ENCODE data around the gene CCT8L2. TPM values are rescaled to one million over a fixed set of nuclear protein-coding genes. Genes with fewer than 3 reads are reported as not detected.
"Not testable (repeated sequence)": the region's sequence is repeated elsewhere in the genome, so short reads cannot be mapped to it uniquely, and the experiment has no call there.

CCT8L2 gene
- total and polyA plus RNA-seq, 2 of the 4 experiments (the other 2 are of a cell fraction), result not detected

DNA sequence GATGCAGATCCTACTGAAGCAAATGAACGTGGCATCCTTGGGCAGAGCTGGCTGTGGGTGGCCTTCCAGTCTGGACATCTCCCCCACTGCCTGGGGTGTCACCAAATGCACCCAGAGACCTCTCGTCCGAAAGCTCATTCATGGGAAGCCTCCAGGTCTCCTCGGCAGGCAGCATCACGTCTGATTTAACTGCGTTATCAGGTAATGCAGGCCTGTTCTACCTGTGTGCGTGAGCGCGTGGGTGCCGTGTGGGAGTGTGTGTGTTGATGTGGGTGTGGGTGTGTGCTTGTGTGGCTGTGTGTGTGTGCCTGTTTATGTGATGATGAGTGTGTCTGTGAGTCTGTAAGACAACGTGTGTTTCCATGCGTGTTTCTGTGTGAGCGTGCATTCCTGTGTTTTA is 35.1 kb downstream of the CCT8L2 start:
- H2AK9ac ChIP-seq (replicated peaks; ENCODE audit: low read depth, low read length, poor library complexity); H3K4me2 ChIP-seq (ENCODE audit: low read depth, low read length); H3K14ac ChIP-seq (replicated peaks; ENCODE audit: low read depth, low read length); H3K18ac ChIP-seq (ENCODE audit: low read depth, low read length); H3K79me1 ChIP-seq (ENCODE audit: low read depth in 1 of 2, low read length in 2 of 2); ATAC-seq (ENCODE audit: low read depth); H4K20me1 ChIP-seq (ENCODE audit: insufficient read depth, low read length); H2AK5ac ChIP-seq (ENCODE audit: low read depth, low read length); DNase-seq; H3K27me3 ChIP-seq (ENCODE audit: control insufficient read depth, insufficient read depth, low read length); BruUV-seq (replicated peaks); H4K91ac ChIP-seq (ENCODE audit: insufficient read depth, low read depth, low read length); H2BK5ac ChIP-seq (ENCODE audit: low read depth, low read length, poor library complexity, severe bottlenecking); H2BK15ac ChIP-seq (ENCODE audit: low read depth, low read length); in situ Hi-C loops (cut with MboI; ENCODE audit: low sequenced_read_pairs); H2BK120ac ChIP-seq (ENCODE audit: low read depth, low read length); H3K36me3 ChIP-seq (ENCODE audit: control insufficient read depth, insufficient read depth, low read length); H2AFZ ChIP-seq (replicated peaks; ENCODE audit: low read length, poor library complexity); H3K23ac ChIP-seq (ENCODE audit: low read depth, low read length); H3K4me3 ChIP-seq (ENCODE audit: insufficient read depth, low read depth, low read length); H2BK20ac ChIP-seq (ENCODE audit: low read depth, low read length); H4K5ac ChIP-seq (ENCODE audit: low read depth, low read length); H3K27ac ChIP-seq (ENCODE audit: insufficient read depth, low read length); H3K9me1 ChIP-seq (ENCODE audit: insufficient read depth, low read length); POLR2A ChIA-PET (ENCODE audit: unreplicated experiment); intact Hi-C loops (cut with micrococcal nuclease); H3K56ac ChIP-seq (ENCODE audit: extremely low read depth, insufficient read depth, low read length); dilution Hi-C loops (cut with HindIII; ENCODE audit: low sequenced_read_pairs, unreplicated experiment); H4K8ac ChIP-seq (ENCODE audit: low read depth in 2 of 2, low read length in 2 of 2); H3K9ac ChIP-seq (ENCODE audit: low read depth, low read length); H3K4ac ChIP-seq (ENCODE audit: low read depth, low read length); H3K9me3 ChIP-seq (ENCODE audit: control insufficient read depth, insufficient read depth, low read length); CTCF ChIA-PET; H3K4me1 ChIP-seq (ENCODE audit: control insufficient read depth, insufficient read depth, low read length): not testable (repeated sequence)
- no CpG with 5 or more reads among the region's 13 CpGs for WGBS, 2 experiments (ENCODE audit: extremely low coverage in 2 of 2, insufficient read length in 1 of 2)

- H2AK9ac ChIP-seq (replicated peaks; ENCODE audit: low read depth, low read length, poor library complexity); H2AK5ac ChIP-seq (ENCODE audit: low read depth, low read length); ATAC-seq (ENCODE audit: low read depth); dilution Hi-C loops (cut with HindIII; ENCODE audit: low sequenced_read_pairs, unreplicated experiment); H3K4ac ChIP-seq (ENCODE audit: low read depth, low read length); H3K27ac ChIP-seq (ENCODE audit: insufficient read depth, low read length); H4K91ac ChIP-seq (ENCODE audit: insufficient read depth, low read depth, low read length); H3K56ac ChIP-seq (ENCODE audit: extremely low read depth, insufficient read depth, low read length); H3K4me2 ChIP-seq (ENCODE audit: low read depth, low read length); H3K9me3 ChIP-seq (ENCODE audit: control insufficient read depth, insufficient read depth, low read length); H2BK120ac ChIP-seq (ENCODE audit: low read depth, low read length); POLR2A ChIA-PET (ENCODE audit: unreplicated experiment); H3K36me3 ChIP-seq (ENCODE audit: control insufficient read depth, insufficient read depth, low read length); H3K18ac ChIP-seq (ENCODE audit: low read depth, low read length); BruUV-seq (replicated peaks); H3K9ac ChIP-seq (ENCODE audit: low read depth, low read length); H4K8ac ChIP-seq (ENCODE audit: low read depth in 2 of 2, low read length in 2 of 2); in situ Hi-C loops (cut with MboI; ENCODE audit: low sequenced_read_pairs); H3K4me1 ChIP-seq (ENCODE audit: control insufficient read depth, insufficient read depth, low read length); H3K79me1 ChIP-seq (ENCODE audit: low read depth in 1 of 2, low read length in 2 of 2); H3K9me1 ChIP-seq (ENCODE audit: insufficient read depth, low read length); CTCF ChIA-PET; H3K27me3 ChIP-seq (ENCODE audit: control insufficient read depth, insufficient read depth, low read length); H2AFZ ChIP-seq (replicated peaks; ENCODE audit: low read length, poor library complexity); H2BK20ac ChIP-seq (ENCODE audit: low read depth, low read length); H4K20me1 ChIP-seq (ENCODE audit: insufficient read depth, low read length); H2BK5ac ChIP-seq (ENCODE audit: low read depth, low read length, poor library complexity, severe bottlenecking); H3K23ac ChIP-seq (ENCODE audit: low read depth, low read length); H3K4me3 ChIP-seq (ENCODE audit: insufficient read depth, low read depth, low read length); DNase-seq; H2BK15ac ChIP-seq (ENCODE audit: low read depth, low read length); H3K14ac ChIP-seq (replicated peaks; ENCODE audit: low read depth, low read length); H4K5ac ChIP-seq (ENCODE audit: low read depth, low read length); intact Hi-C loops (cut with micrococcal nuclease): not testable (repeated sequence)
- WGBS, 2 experiments (ENCODE audit: extremely low coverage in 2 of 2, insufficient read length in 1 of 2), result no CpG with 5 or more reads among the region's 8 CpGs
Observed at GRCh38 chr22:16555077-16555994, 37.3 kb downstream of the CCT8L2 start.
